GM23338 (cell line): ENCODE measurements around the gene PARVA.

ENCODE experiments used
- CREB1 ChIP-seq: fragments of 250-450 bp; sonication (Bioruptor Pico); IDR thresholded peaks from 2 replicates; pipeline ENCODE4 v1.5.0; 2020; ENCODE audit warnings: low read depth, mild to moderate bottlenecking, moderate library complexity
- EZH2 ChIP-seq: fragments of 200-600 bp; sonication (generic); IDR thresholded peaks from one replicate; pipeline ENCODE4 v1.8.0; 2017; ENCODE audit warnings: antibody characterized with exemption, mild to moderate bottlenecking, low read depth; ENCODE audit not compliant: unreplicated experiment
- EZH2phosphoT487 ChIP-seq: fragments of 200-600 bp; sonication (generic); IDR thresholded peaks from one replicate; pipeline ENCODE4 v1.8.1; 2018; ENCODE audit warnings: antibody characterized with exemption; ENCODE audit not compliant: unreplicated experiment
- JUNB ChIP-seq: IDR thresholded peaks from one replicate; pipeline ENCODE4 v1.6.1; 2016; ENCODE audit warnings: antibody characterized with exemption; ENCODE audit not compliant: unreplicated experiment
- POLR2AphosphoS5 ChIP-seq: IDR thresholded peaks from 2 replicates; pipeline ENCODE4 v1.6.1; 2016; ENCODE audit warnings: antibody characterized with exemption, low read depth
- STAT1 ChIP-seq: IDR thresholded peaks from one replicate; pipeline ENCODE4 v1.6.1; 2016; ENCODE audit warnings: antibody characterized with exemption; ENCODE audit not compliant: unreplicated experiment
- ZNF331 ChIP-seq: fragments of 250-450 bp; sonication (Bioruptor Pico); IDR thresholded peaks from 2 replicates; pipeline ENCODE4 v1.5.0; 2020; ENCODE audit warnings: low read depth, mild to moderate bottlenecking, moderate library complexity
- TF ChIP-seq, protein P1 (sequence below), 2 experiments: fragments of 200-600 bp in 1 of 2; sonication (generic) in 1 of 2; conservative IDR thresholded peaks; 2 replicates each; pipeline versions ENCODE4 v1.5.1 to v1.6.1; 2016 to 2017; ENCODE audit warnings: antibody characterized with exemption in 2 of 2, low read depth in 2 of 2, mild to moderate bottlenecking in 2 of 2, moderate library complexity in 1 of 2
- TF ChIP-seq, protein P2 (sequence below): fragments of 250-450 bp; sonication (Bioruptor Pico); IDR thresholded peaks from 2 replicates; pipeline ENCODE4 v1.5.0; 2020; ENCODE audit warnings: mild to moderate bottlenecking, moderate library complexity
- TF ChIP-seq, protein P3 (sequence below): IDR thresholded peaks from one replicate; pipeline ENCODE4 v1.6.1; 2018; ENCODE audit warnings: antibody characterized with exemption; ENCODE audit not compliant: unreplicated experiment

DNA sequence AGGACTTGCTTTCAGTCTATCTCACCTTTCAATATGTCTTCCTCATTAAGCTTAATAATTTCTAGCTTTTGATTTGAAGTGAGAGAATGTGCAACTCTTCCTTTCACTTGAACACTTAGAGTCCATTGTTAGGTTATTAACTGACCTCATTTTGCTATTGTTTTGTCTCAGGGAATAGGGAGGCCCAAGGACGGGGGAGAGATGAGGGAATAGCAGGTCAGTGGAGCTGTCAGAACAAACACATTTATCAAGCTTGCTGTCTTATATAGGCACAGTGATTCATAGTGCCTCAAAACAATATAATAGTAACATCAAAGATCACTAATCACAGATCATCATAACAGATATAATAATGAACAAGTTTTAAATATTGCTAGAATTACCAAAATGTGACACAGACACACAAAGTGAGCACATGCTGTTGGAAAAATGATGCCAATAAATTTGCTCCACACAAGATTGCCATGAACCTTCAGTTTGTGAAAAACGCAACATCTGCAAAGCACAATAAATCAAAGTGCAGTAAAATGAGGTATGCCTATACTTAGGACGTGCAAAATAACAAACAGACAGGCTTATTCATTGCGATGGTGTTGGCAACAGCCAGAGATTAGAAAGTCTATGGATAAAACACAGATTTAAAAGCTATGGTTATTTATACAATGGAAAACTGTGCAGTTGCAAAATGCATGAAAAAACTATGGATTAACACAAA is 190.5 kb downstream of the PARVA start:
- no peak for TF ChIP-seq POLR2AphosphoS5
- TF ChIP-seq, protein P1, sequence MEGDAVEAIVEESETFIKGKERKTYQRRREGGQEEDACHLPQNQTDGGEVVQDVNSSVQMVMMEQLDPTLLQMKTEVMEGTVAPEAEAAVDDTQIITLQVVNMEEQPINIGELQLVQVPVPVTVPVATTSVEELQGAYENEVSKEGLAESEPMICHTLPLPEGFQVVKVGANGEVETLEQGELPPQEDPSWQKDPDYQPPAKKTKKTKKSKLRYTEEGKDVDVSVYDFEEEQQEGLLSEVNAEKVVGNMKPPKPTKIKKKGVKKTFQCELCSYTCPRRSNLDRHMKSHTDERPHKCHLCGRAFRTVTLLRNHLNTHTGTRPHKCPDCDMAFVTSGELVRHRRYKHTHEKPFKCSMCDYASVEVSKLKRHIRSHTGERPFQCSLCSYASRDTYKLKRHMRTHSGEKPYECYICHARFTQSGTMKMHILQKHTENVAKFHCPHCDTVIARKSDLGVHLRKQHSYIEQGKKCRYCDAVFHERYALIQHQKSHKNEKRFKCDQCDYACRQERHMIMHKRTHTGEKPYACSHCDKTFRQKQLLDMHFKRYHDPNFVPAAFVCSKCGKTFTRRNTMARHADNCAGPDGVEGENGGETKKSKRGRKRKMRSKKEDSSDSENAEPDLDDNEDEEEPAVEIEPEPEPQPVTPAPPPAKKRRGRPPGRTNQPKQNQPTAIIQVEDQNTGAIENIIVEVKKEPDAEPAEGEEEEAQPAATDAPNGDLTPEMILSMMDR (conservative IDR thresholded peaks at IDR 0.05; ENCODE audit: low read depth in 2 of 2) = no peak
- no peak for TF ChIP-seq EZH2
- TF ChIP-seq CREB1 (CRISPR knock-in tag) = no peak
- TF ChIP-seq STAT1 = no peak
- no peak for TF ChIP-seq EZH2phosphoT487
- TF ChIP-seq, protein P2, sequence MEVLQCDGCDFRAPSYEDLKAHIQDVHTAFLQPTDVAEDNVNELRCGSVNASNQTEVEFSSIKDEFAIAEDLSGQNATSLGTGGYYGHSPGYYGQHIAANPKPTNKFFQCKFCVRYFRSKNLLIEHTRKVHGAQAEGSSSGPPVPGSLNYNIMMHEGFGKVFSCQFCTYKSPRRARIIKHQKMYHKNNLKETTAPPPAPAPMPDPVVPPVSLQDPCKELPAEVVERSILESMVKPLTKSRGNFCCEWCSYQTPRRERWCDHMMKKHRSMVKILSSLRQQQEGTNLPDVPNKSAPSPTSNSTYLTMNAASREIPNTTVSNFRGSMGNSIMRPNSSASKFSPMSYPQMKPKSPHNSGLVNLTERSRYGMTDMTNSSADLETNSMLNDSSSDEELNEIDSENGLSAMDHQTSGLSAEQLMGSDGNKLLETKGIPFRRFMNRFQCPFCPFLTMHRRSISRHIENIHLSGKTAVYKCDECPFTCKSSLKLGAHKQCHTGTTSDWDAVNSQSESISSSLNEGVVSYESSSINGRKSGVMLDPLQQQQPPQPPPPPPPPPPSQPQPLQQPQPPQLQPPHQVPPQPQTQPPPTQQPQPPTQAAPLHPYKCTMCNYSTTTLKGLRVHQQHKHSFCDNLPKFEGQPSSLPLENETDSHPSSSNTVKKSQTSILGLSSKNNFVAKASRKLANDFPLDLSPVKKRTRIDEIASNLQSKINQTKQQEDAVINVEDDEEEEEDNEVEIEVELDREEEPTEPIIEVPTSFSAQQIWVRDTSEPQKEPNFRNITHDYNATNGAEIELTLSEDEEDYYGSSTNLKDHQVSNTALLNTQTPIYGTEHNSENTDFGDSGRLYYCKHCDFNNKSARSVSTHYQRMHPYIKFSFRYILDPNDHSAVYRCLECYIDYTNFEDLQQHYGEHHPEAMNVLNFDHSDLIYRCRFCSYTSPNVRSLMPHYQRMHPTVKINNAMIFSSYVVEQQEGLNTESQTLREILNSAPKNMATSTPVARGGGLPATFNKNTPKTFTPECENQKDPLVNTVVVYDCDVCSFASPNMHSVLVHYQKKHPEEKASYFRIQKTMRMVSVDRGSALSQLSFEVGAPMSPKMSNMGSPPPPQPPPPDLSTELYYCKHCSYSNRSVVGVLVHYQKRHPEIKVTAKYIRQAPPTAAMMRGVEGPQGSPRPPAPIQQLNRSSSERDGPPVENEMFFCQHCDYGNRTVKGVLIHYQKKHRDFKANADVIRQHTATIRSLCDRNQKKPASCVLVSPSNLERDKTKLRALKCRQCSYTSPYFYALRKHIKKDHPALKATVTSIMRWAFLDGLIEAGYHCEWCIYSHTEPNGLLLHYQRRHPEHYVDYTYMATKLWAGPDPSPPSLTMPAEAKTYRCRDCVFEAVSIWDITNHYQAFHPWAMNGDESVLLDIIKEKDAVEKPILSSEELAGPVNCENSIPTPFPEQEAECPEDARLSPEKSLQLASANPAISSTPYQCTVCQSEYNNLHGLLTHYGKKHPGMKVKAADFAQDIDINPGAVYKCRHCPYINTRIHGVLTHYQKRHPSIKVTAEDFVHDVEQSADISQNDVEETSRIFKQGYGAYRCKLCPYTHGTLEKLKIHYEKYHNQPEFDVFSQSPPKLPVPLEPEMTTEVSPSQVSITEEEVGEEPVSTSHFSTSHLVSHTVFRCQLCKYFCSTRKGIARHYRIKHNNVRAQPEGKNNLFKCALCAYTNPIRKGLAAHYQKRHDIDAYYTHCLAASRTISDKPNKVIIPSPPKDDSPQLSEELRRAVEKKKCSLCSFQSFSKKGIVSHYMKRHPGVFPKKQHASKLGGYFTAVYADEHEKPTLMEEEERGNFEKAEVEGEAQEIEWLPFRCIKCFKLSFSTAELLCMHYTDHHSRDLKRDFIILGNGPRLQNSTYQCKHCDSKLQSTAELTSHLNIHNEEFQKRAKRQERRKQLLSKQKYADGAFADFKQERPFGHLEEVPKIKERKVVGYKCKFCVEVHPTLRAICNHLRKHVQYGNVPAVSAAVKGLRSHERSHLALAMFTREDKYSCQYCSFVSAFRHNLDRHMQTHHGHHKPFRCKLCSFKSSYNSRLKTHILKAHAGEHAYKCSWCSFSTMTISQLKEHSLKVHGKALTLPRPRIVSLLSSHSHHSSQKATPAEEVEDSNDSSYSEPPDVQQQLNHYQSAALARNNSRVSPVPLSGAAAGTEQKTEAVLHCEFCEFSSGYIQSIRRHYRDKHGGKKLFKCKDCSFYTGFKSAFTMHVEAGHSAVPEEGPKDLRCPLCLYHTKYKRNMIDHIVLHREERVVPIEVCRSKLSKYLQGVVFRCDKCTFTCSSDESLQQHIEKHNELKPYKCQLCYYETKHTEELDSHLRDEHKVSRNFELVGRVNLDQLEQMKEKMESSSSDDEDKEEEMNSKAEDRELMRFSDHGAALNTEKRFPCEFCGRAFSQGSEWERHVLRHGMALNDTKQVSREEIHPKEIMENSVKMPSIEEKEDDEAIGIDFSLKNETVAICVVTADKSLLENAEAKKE (CRISPR knock-in tag) = no peak
- TF ChIP-seq JUNB = no peak
- TF ChIP-seq ZNF331 = no peak
- TF ChIP-seq, protein P3, sequence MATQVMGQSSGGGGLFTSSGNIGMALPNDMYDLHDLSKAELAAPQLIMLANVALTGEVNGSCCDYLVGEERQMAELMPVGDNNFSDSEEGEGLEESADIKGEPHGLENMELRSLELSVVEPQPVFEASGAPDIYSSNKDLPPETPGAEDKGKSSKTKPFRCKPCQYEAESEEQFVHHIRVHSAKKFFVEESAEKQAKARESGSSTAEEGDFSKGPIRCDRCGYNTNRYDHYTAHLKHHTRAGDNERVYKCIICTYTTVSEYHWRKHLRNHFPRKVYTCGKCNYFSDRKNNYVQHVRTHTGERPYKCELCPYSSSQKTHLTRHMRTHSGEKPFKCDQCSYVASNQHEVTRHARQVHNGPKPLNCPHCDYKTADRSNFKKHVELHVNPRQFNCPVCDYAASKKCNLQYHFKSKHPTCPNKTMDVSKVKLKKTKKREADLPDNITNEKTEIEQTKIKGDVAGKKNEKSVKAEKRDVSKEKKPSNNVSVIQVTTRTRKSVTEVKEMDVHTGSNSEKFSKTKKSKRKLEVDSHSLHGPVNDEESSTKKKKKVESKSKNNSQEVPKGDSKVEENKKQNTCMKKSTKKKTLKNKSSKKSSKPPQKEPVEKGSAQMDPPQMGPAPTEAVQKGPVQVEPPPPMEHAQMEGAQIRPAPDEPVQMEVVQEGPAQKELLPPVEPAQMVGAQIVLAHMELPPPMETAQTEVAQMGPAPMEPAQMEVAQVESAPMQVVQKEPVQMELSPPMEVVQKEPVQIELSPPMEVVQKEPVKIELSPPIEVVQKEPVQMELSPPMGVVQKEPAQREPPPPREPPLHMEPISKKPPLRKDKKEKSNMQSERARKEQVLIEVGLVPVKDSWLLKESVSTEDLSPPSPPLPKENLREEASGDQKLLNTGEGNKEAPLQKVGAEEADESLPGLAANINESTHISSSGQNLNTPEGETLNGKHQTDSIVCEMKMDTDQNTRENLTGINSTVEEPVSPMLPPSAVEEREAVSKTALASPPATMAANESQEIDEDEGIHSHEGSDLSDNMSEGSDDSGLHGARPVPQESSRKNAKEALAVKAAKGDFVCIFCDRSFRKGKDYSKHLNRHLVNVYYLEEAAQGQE = no peak
